WTC11 (cell line): ENCODE measurements around the gene MYO1F.

Experiments used
- CREB1 ChIP-seq: sonication (generic); formaldehyde crosslinking; IDR thresholded peaks from 2 replicates; pipeline ENCODE4 v1.8.0; 2023; ENCODE audit warnings: mild to moderate bottlenecking, missing genetic modification reagents
- JAZF1 ChIP-seq: fragments of 250-450 bp; sonication (Bioruptor Pico); IDR thresholded peaks from 2 replicates; pipeline ENCODE4 v1.9.0; 2021; ENCODE audit warnings: moderate library complexity, mild to moderate bottlenecking, inconsistent platforms
- NR1H2 ChIP-seq: sonication (generic); formaldehyde crosslinking; IDR thresholded peaks from 2 replicates; pipeline ENCODE4 v1.9.0; 2021; ENCODE audit warnings: mild to moderate bottlenecking, moderate library complexity, missing genetic modification reagents
- NR2C2 ChIP-seq: sonication (generic); formaldehyde crosslinking; IDR thresholded peaks from 2 replicates; pipeline ENCODE4 v1.8.0; 2022; ENCODE audit warnings: mild to moderate bottlenecking, missing genetic modification reagents
- ZNF121 ChIP-seq: sonication (generic); formaldehyde crosslinking; IDR thresholded peaks from 2 replicates; pipeline ENCODE4 v1.8.0; 2023; ENCODE audit warnings: missing genetic modification reagents
- TF ChIP-seq, protein P1 (sequence below): fragments of 200-600 bp; IDR thresholded peaks from 2 replicates; pipeline ENCODE4 v1.8.0; 2022; ENCODE audit warnings: antibody characterized with exemption
- TF ChIP-seq, protein P2 (sequence below): sonication (generic); formaldehyde crosslinking; IDR thresholded peaks from 2 replicates; pipeline ENCODE4 v1.8.0; 2023; ENCODE audit warnings: mild to moderate bottlenecking, missing genetic modification reagents
- TF ChIP-seq, protein P3 (sequence below): sonication (generic); formaldehyde crosslinking; IDR thresholded peaks from 2 replicates; pipeline ENCODE4 v1.8.0; 2022; ENCODE audit warnings: mild to moderate bottlenecking, missing genetic modification reagents

DNA sequence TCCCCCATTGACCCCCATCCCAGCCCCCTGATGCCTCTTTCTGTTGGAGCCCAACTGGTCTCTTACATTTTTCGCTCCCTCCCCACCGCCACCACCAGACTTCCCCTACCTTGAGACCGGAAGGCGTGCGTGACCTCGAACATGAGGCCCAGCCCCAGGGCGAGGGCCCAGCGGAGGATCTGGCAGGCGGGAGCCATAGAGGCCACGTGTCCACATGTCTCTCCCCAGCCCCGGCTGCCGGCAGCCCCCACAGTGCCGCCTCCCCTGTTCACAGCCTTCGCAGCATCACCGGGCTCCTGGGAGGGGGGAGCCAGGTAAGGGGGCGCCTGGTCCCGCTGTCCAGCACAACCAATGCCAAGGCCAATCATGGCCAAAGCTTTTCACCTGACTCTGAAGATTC lies 28.3 kb upstream of the MYO1F start:
- no peak for TF ChIP-seq CREB1 (CRISPR knock-in tag)
- TF ChIP-seq, protein P1, sequence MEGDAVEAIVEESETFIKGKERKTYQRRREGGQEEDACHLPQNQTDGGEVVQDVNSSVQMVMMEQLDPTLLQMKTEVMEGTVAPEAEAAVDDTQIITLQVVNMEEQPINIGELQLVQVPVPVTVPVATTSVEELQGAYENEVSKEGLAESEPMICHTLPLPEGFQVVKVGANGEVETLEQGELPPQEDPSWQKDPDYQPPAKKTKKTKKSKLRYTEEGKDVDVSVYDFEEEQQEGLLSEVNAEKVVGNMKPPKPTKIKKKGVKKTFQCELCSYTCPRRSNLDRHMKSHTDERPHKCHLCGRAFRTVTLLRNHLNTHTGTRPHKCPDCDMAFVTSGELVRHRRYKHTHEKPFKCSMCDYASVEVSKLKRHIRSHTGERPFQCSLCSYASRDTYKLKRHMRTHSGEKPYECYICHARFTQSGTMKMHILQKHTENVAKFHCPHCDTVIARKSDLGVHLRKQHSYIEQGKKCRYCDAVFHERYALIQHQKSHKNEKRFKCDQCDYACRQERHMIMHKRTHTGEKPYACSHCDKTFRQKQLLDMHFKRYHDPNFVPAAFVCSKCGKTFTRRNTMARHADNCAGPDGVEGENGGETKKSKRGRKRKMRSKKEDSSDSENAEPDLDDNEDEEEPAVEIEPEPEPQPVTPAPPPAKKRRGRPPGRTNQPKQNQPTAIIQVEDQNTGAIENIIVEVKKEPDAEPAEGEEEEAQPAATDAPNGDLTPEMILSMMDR: no peak
- no peak for TF ChIP-seq ZNF121 (CRISPR knock-in tag)
- TF ChIP-seq, protein P2, sequence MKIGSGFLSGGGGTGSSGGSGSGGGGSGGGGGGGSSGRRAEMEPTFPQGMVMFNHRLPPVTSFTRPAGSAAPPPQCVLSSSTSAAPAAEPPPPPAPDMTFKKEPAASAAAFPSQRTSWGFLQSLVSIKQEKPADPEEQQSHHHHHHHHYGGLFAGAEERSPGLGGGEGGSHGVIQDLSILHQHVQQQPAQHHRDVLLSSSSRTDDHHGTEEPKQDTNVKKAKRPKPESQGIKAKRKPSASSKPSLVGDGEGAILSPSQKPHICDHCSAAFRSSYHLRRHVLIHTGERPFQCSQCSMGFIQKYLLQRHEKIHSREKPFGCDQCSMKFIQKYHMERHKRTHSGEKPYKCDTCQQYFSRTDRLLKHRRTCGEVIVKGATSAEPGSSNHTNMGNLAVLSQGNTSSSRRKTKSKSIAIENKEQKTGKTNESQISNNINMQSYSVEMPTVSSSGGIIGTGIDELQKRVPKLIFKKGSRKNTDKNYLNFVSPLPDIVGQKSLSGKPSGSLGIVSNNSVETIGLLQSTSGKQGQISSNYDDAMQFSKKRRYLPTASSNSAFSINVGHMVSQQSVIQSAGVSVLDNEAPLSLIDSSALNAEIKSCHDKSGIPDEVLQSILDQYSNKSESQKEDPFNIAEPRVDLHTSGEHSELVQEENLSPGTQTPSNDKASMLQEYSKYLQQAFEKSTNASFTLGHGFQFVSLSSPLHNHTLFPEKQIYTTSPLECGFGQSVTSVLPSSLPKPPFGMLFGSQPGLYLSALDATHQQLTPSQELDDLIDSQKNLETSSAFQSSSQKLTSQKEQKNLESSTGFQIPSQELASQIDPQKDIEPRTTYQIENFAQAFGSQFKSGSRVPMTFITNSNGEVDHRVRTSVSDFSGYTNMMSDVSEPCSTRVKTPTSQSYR: no peak
- TF ChIP-seq NR2C2: no peak
- TF ChIP-seq JAZF1 (CRISPR knock-in tag): no peak
- TF ChIP-seq, protein P3, sequence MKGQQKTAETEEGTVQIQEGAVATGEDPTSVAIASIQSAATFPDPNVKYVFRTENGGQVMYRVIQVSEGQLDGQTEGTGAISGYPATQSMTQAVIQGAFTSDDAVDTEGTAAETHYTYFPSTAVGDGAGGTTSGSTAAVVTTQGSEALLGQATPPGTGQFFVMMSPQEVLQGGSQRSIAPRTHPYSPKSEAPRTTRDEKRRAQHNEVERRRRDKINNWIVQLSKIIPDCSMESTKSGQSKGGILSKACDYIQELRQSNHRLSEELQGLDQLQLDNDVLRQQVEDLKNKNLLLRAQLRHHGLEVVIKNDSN: no peak
- no peak for TF ChIP-seq NR1H2 (CRISPR knock-in tag)
